IMR-90 (cell line): ENCODE results near the gene NDRG2. TPM values are rescaled to one million over a fixed set of nuclear protein-coding genes. Genes with fewer than 3 reads are reported as not detected.

Source experiments
- ATAC-seq: fragments of 200-7000 bp; cut with Tn5 transposase; 2 replicates; pipeline ENCODE4 v1.9.1; 2020; ENCODE audit warnings: low read depth, mild to moderate bottlenecking, moderate library complexity
- BruUV-seq: library from RNA; stranded (reverse); fragments of 400-500 nt; replicated peaks from 2 replicates; lab custom pipeline; 2021; lab: Mats Ljungman, UMichigan
- CTCF ChIA-PET: fragments of 300-600 bp; formaldehyde crosslinking; extraction: SDS; loops from one replicate; lab custom pipeline; 2021; ENCODE audit warnings: antibody characterized with exemption; lab: Yijun Ruan, JAX
- POLR2A ChIA-PET: fragments of 300-600 bp; sonication (Branson Sonifier 250); formaldehyde crosslinking; loops from one replicate; lab custom pipeline; 2022; ENCODE audit warnings: antibody characterized with exemption; ENCODE audit not compliant: unreplicated experiment; lab: Charles Lee
- DNase-seq: peaks from one replicate; pipeline ENCODE4 v3.0.0; 2013
- H2AFZ ChIP-seq: replicated peaks from 2 replicates; pipeline ENCODE3; 2013; ENCODE audit warnings: low read length, mild to moderate bottlenecking; ENCODE audit not compliant: poor library complexity
- H2AK5ac ChIP-seq: 2 replicates; pipeline ENCODE4 v1.6.1; 2013; ENCODE audit warnings: low read depth, low read length, inconsistent platforms
- H2AK9ac ChIP-seq: replicated peaks from 2 replicates; pipeline ENCODE3; 2013; ENCODE audit warnings: mild to moderate bottlenecking, low read depth, low read length, moderate library complexity; ENCODE audit not compliant: poor library complexity
- H2BK120ac ChIP-seq: 2 replicates; pipeline ENCODE4 v1.6.1; 2013; ENCODE audit warnings: low read depth, low read length, inconsistent platforms
- H2BK15ac ChIP-seq: 3 replicates; pipeline ENCODE4 v1.6.1; 2013; ENCODE audit warnings: low read depth, low read length, inconsistent platforms
- H2BK20ac ChIP-seq: 2 replicates; pipeline ENCODE4 v1.6.1; 2013; ENCODE audit warnings: low read depth, mild to moderate bottlenecking, inconsistent platforms, low read length, moderate library complexity
- H2BK5ac ChIP-seq: 2 replicates; pipeline ENCODE4 v1.6.1; 2013; ENCODE audit warnings: mild to moderate bottlenecking, low read depth, low read length, inconsistent platforms; ENCODE audit not compliant: poor library complexity, severe bottlenecking
- H3K14ac ChIP-seq: replicated peaks from 2 replicates; pipeline ENCODE4 v1.6.1; 2013; ENCODE audit warnings: low read depth, low read length, inconsistent platforms
- H3K18ac ChIP-seq: 2 replicates; pipeline ENCODE4 v1.6.1; 2013; ENCODE audit warnings: low read depth, low read length, control low read depth
- H3K23ac ChIP-seq: 2 replicates; pipeline ENCODE4 v1.6.1; 2013; ENCODE audit warnings: low read depth, low read length, inconsistent platforms
- H3K27ac ChIP-seq: 2 replicates; pipeline ENCODE4 v1.5.1; 2013; ENCODE audit warnings: mild to moderate bottlenecking, control low read depth, low read length; ENCODE audit not compliant: insufficient read depth
- H3K27me3 ChIP-seq: 2 replicates; pipeline ENCODE4 v1.6.1; 2013; ENCODE audit warnings: low read length; ENCODE audit not compliant: control insufficient read depth, insufficient read depth
- H3K36me3 ChIP-seq: 2 replicates; pipeline ENCODE4 v1.6.1; 2013; ENCODE audit warnings: low read length, mixed read lengths; ENCODE audit not compliant: control insufficient read depth, insufficient read depth
- H3K4ac ChIP-seq: 2 replicates; pipeline ENCODE4 v1.6.1; 2013; ENCODE audit warnings: low read depth, low read length, inconsistent platforms
- H3K4me1 ChIP-seq: 2 replicates; pipeline ENCODE4 v1.6.1; 2013; ENCODE audit warnings: low read length, mixed read lengths; ENCODE audit not compliant: control insufficient read depth, insufficient read depth
- H3K4me2 ChIP-seq: 2 replicates; pipeline ENCODE4 v1.6.1; 2013; ENCODE audit warnings: low read depth, mild to moderate bottlenecking, control low read depth, low read length, moderate library complexity
- H3K4me3 ChIP-seq: 2 replicates; pipeline ENCODE4 v1.5.1; 2013; ENCODE audit warnings: low read depth, mild to moderate bottlenecking, control low read depth, low read length, moderate library complexity; ENCODE audit not compliant: insufficient read depth
- H3K56ac ChIP-seq: 2 replicates; pipeline ENCODE4 v1.6.1; 2013; ENCODE audit warnings: low read length, inconsistent platforms; ENCODE audit not compliant: insufficient read depth; ENCODE audit errors: extremely low read depth
- H3K79me1 ChIP-seq, 2 experiments: 2 replicates each; pipeline ENCODE4 v1.6.1; 2013; ENCODE audit warnings: low read length in 2 of 2, inconsistent platforms in 1 of 2, low read depth in 1 of 2
- H3K9ac ChIP-seq: 2 replicates; pipeline ENCODE4 v1.6.1; 2013; ENCODE audit warnings: low read depth, low read length, control low read depth
- H3K9me1 ChIP-seq: 2 replicates; pipeline ENCODE4 v1.6.1; 2013; ENCODE audit warnings: low read length, inconsistent platforms; ENCODE audit not compliant: insufficient read depth
- H3K9me3 ChIP-seq: 2 replicates; pipeline ENCODE4 v1.6.1; 2013; ENCODE audit warnings: low read length; ENCODE audit not compliant: control insufficient read depth, insufficient read depth
- H4K20me1 ChIP-seq: 2 replicates; pipeline ENCODE4 v1.6.1; 2013; ENCODE audit warnings: low read length, inconsistent platforms; ENCODE audit not compliant: insufficient read depth
- H4K5ac ChIP-seq: 2 replicates; pipeline ENCODE4 v1.6.1; 2013; ENCODE audit warnings: mild to moderate bottlenecking, low read depth, low read length, control low read depth
- H4K8ac ChIP-seq, 2 experiments: 2 replicates each; pipeline ENCODE4 v1.6.1; 2013; ENCODE audit warnings: low read depth in 2 of 2, low read length in 2 of 2, control low read depth in 1 of 2, inconsistent platforms in 1 of 2
- H4K91ac ChIP-seq: 2 replicates; pipeline ENCODE4 v1.6.1; 2013; ENCODE audit warnings: low read depth, low read length, inconsistent platforms; ENCODE audit not compliant: insufficient read depth
- BHLHE40 ChIP-seq: fragments of 150-350 bp; IDR thresholded peaks from 2 replicates; pipeline ENCODE4 v1.6.1; 2016; ENCODE audit warnings: mild to moderate bottlenecking, low read depth, low read length
- CEBPB ChIP-seq: IDR thresholded peaks from 2 replicates; pipeline ENCODE4 v1.6.1; 2012; ENCODE audit warnings: low read depth, low read length, improper control_type of control experiment
- CHD1 ChIP-seq: IDR thresholded peaks from 2 replicates; pipeline ENCODE4 v1.6.1; 2012; ENCODE audit warnings: low read depth, low read length, improper control_type of control experiment
- CTCF ChIP-seq: conservative IDR thresholded peaks from 2 replicates; pipeline ENCODE4 v1.5.1; 2012; ENCODE audit warnings: mild to moderate bottlenecking, low read depth, low read length, improper control_type of control experiment
- ELK1 ChIP-seq: fragments of 150-350 bp; IDR thresholded peaks from 2 replicates; pipeline ENCODE4 v1.6.1; 2016; ENCODE audit warnings: low read depth, mild to moderate bottlenecking, low read length, moderate library complexity, borderline replicate concordance
- FOS ChIP-seq: fragments of 150-350 bp; IDR thresholded peaks from 2 replicates; pipeline ENCODE4 v1.6.1; 2016; ENCODE audit warnings: low read depth, low read length
- MAFK ChIP-seq: IDR thresholded peaks from 2 replicates; pipeline ENCODE4 v1.6.1; 2012; ENCODE audit warnings: low read depth, low read length, improper control_type of control experiment
- MAZ ChIP-seq: IDR thresholded peaks from 2 replicates; pipeline ENCODE4 v1.6.1; 2012; ENCODE audit warnings: low read depth, mild to moderate bottlenecking, low read length, improper control_type of control experiment, moderate library complexity, borderline replicate concordance
- MXI1 ChIP-seq: IDR thresholded peaks from 2 replicates; pipeline ENCODE4 v1.6.1; 2012; ENCODE audit warnings: low read depth, mild to moderate bottlenecking, low read length, moderate library complexity, borderline replicate concordance
- NFE2L2 ChIP-seq: fragments of 150-350 bp; IDR thresholded peaks from 2 replicates; pipeline ENCODE4 v1.6.1; 2016; ENCODE audit warnings: low read depth, mild to moderate bottlenecking, low read length
- POLR2A ChIP-seq: IDR thresholded peaks from 2 replicates; pipeline ENCODE4 v1.6.1; 2012; ENCODE audit warnings: mild to moderate bottlenecking, low read depth, low read length
- RAD21 ChIP-seq: IDR thresholded peaks from 2 replicates; pipeline ENCODE4 v1.6.1; 2012; ENCODE audit warnings: low read length, improper control_type of control experiment
- RCOR1 ChIP-seq: IDR thresholded peaks from 2 replicates; pipeline ENCODE4 v1.6.1; 2012; ENCODE audit warnings: mild to moderate bottlenecking, low read length, improper control_type of control experiment; ENCODE audit not compliant: insufficient replicate concordance
- RFX5 ChIP-seq: IDR thresholded peaks from 2 replicates; pipeline ENCODE4 v1.8.0; 2012; ENCODE audit warnings: low read depth, mild to moderate bottlenecking, low read length, moderate library complexity
- SMC3 ChIP-seq: fragments of 150-350 bp; IDR thresholded peaks from 2 replicates; pipeline ENCODE4 v1.6.1; 2016; ENCODE audit warnings: low read depth, mild to moderate bottlenecking, antibody characterized with exemption, low read length, moderate library complexity
- USF2 ChIP-seq: fragments of 150-350 bp; IDR thresholded peaks from 2 replicates; pipeline ENCODE4 v1.6.1; 2017; ENCODE audit warnings: mild to moderate bottlenecking, antibody characterized with exemption, low read length, low read depth
- WGBS, 2 experiments: methylation state at CpG; one replicate each; pipeline versions ENCODE4 v1.1.5 to v1.1.7; 2013; ENCODE audit warnings: missing lambda C conversion rate in 2 of 2; ENCODE audit not compliant: insufficient read length in 1 of 2; ENCODE audit errors: extremely low coverage in 2 of 2; 5-methylcytosine and 5-hydroxymethylcytosine counted together
- dilution Hi-C: fragments of 300-500 bp; cut with HindIII; formaldehyde crosslinking; loops from one replicate; pipeline ENCODE4 v1.14.3; 2018; ENCODE audit warnings: low sequenced_read_pairs; ENCODE audit not compliant: unreplicated experiment
- in situ Hi-C: fragments of 300-500 bp; cut with MboI; formaldehyde crosslinking; loops from 3 replicates; pipeline ENCODE4 v1.14.3; 2019; ENCODE audit warnings: low sequenced_read_pairs, inconsistent platforms, mixed read lengths
- intact Hi-C: fragments of 100-400 bp; cut with micrococcal nuclease; formaldehyde crosslinking; loops from 2 replicates; pipeline ENCODE4 v1.10.0; 2022
- polyA plus RNA-seq, 3 experiments: library from polyadenylated mRNA; depleted of rRNA; stranded (reverse); fragments of >200 nt; gene quantifications; 2 replicates each; pipeline ENCODE4 v1.2.3, GENCODE V29; 2012; ENCODE audit warnings: low replicate concordance in 1 of 3
- total RNA-seq: library from RNA; depleted of rRNA; stranded (reverse); fragments of >200 nt; gene quantifications from 2 replicates; pipeline ENCODE4 v1.2.3, GENCODE V29; 2012

Gene NDRG2
- total and polyA plus RNA-seq, 2 of the 4 experiments (the other 2 are of a cell fraction): 0.36 to 1.5 TPM

- Histone ChIP-seq H4K5ac (no peak overlapping the region), H4K91ac (no peak overlapping the region), H4K20me1 (no peaks in the 10 kb centered on the region), H3K4ac (no peak overlapping the region), H2BK15ac (no peak overlapping the region), H3K4me3 (no peak overlapping the region), H3K79me1 (no peaks in the 10 kb centered on the region), H3K9me3 (no peaks in the 10 kb centered on the region), H3K9me1 (peaks cover 4% of the 10 kb centered on the region; the same call in 1 of the 2 replicates), H2BK20ac (no peak overlapping the region), H3K14ac (no peak overlapping the region), H2AK5ac (no peak overlapping the region), H2AK9ac (no peak overlapping the region), H2BK120ac (no peak overlapping the region), H4K8ac (no peak overlapping the region), H3K4me1 (peaks cover 5% of the 10 kb centered on the region; the same call in 1 of the 2 replicates), H3K9ac (no peak overlapping the region), H3K27ac (no peak overlapping the region), H3K36me3 (no peaks in the 10 kb centered on the region), H2AFZ (no peak overlapping the region), H2BK5ac (no peak overlapping the region), H3K4me2 (no peak overlapping the region), H3K18ac (no peak overlapping the region), H3K56ac (no peak overlapping the region), H3K23ac (no peak overlapping the region), H3K27me3 (peaks cover 16% of the 10 kb centered on the region)
- in situ Hi-C loops (loop anchor here (10.0 kb wide), 1 partner anchor 275 kb away; no protein-coding TSS in a partner anchor), intact Hi-C loops (no loop called here), dilution Hi-C loops (no loop called here)
- 100% methylated on average over 1 of the region's 3 CpGs; no CpG with 5 or more reads in 1 of the 2 experiments for WGBS, 2 experiments
- TF ChIP-seq POLR2A: no peak
- TF ChIP-seq ELK1: no peak
- TF ChIP-seq RAD21: no peak
- TF ChIP-seq SMC3: no peak
- no peak for TF ChIP-seq MAFK
- TF ChIP-seq BHLHE40: no peak
- TF ChIP-seq NFE2L2: no peak
- TF ChIP-seq FOS: no peak
- TF ChIP-seq RFX5: no peak
- TF ChIP-seq MAZ: no peak
- TF ChIP-seq MXI1: no peak
- no peak for TF ChIP-seq CHD1
- TF ChIP-seq USF2: no peak
- TF ChIP-seq CTCF: no peak
- TF ChIP-seq RCOR1: no peak
- TF ChIP-seq CEBPB: no peak
- DNase-seq (no peak), ATAC-seq (no peak)
- ChIA-PET CTCF (interaction anchor here (1.5 kb wide), 1 partner anchor 14 kb away, joined by 5 read pairs; no protein-coding TSS in a partner anchor), POLR2A (no interaction called here)
- no TSS peak for BruUV-seq
These were observed 55.5 kb downstream of the NDRG2 start for GRCh38 chr14:20969336-20969735.
